Measurements from ENCODE around the gene TNS3.
"Not testable (repeated sequence)": the region's sequence is repeated elsewhere in the genome, so short reads cannot be mapped to it uniquely, and the experiment has no call there.

TNS3 gene

GRCh38 chr7:47581804-47582763, at the start of gene TNS3:
TNS3 (minus strand) TSS chr7:47582111; CDS start chr7:47439636, 142,475 bp downstream.
- DNase-seq (ENCODE audit: low read depth): peak; percentile 58

- no peak for DNase-seq (ENCODE audit: low read depth)
Measured at GRCh38 chr7:47631711-47632110, 49.8 kb upstream of the TNS3 start.

GRCh38 chr7:47627580-47628283, 45.8 kb upstream of the TNS3 start:
- no peak for DNase-seq (ENCODE audit: low read depth)

- no peak for DNase-seq (ENCODE audit: low read depth)
Measured at GRCh38 chr7:47625861-47626715, 44.2 kb upstream of the TNS3 start.

- DNase-seq (ENCODE audit: low read depth): no peak
Measured at GRCh38 chr7:47624689-47625088, 42.8 kb upstream of the TNS3 start.

GRCh38 chr7:47622946-47623640, 41.2 kb upstream of the TNS3 start:
- DNase-seq (ENCODE audit: low read depth): peak; percentile 93

- DNase-seq (ENCODE audit: low read depth): no peak
Measured at GRCh38 chr7:47622586-47622945, 40.7 kb upstream of the TNS3 start.

- DNase-seq (ENCODE audit: low read depth): no peak
Measured at GRCh38 chr7:47621979-47622561, 40.2 kb upstream of the TNS3 start.

GRCh38 chr7:47621347-47621746, 39.4 kb upstream of the TNS3 start:
- no peak for DNase-seq (ENCODE audit: low read depth)

- no peak for DNase-seq (ENCODE audit: low read depth)
Measured at GRCh38 chr7:47619806-47620205, 37.9 kb upstream of the TNS3 start.

GRCh38 chr7:47617131-47617530, 35.2 kb upstream of the TNS3 start:
- no peak for DNase-seq (ENCODE audit: low read depth)

GRCh38 chr7:47614450-47614849, 32.5 kb upstream of the TNS3 start:
- DNase-seq (ENCODE audit: low read depth): no peak

GRCh38 chr7:47611045-47611511, 29.2 kb upstream of the TNS3 start:
- no peak for DNase-seq (ENCODE audit: low read depth)

- DNase-seq (ENCODE audit: low read depth): peak; percentile 84
Measured at GRCh38 chr7:47610506-47611044, 28.7 kb upstream of the TNS3 start.

- peak; percentile 94 for DNase-seq (ENCODE audit: low read depth)
Measured at GRCh38 chr7:47609803-47610452, 28.0 kb upstream of the TNS3 start.

GRCh38 chr7:47606593-47607046, 24.7 kb upstream of the TNS3 start:
- peak; percentile 35 for DNase-seq (ENCODE audit: low read depth)

GRCh38 chr7:47605816-47606575, 24.1 kb upstream of the TNS3 start:
- DNase-seq (ENCODE audit: low read depth): no peak

- DNase-seq (ENCODE audit: low read depth): no peak
Measured at GRCh38 chr7:47604496-47604890, 22.6 kb upstream of the TNS3 start.

- not testable (repeated sequence) for DNase-seq (ENCODE audit: low read depth)
Measured at GRCh38 chr7:47603514-47604255, 21.8 kb upstream of the TNS3 start.

Measured in iris pigment epithelial cell (primary cell).